HEK293T (cell line): ENCODE data around the gene TCP11.
"Not testable (repeated sequence)": the region's sequence is repeated elsewhere in the genome, so short reads cannot be mapped to it uniquely, and the experiment has no call there.

Source experiments
- CTCF ChIA-PET: fragments of 350-600 bp; formaldehyde crosslinking; extraction: SDS; loops from one replicate; lab custom pipeline; 2021; ENCODE audit warnings: antibody characterized with exemption, inconsistent platforms; lab: Yijun Ruan, JAX
- POLR2A ChIA-PET: fragments of 350-600 bp; formaldehyde crosslinking; extraction: SDS; loops from one replicate; lab custom pipeline; 2020; ENCODE audit warnings: antibody characterized with exemption, inconsistent platforms; lab: Yijun Ruan, JAX
- DNase-seq: peaks from one replicate; pipeline ENCODE4 v3.0.0; 2012; ENCODE audit warnings: mixed read lengths; ENCODE audit errors: extremely low spot score
- ARNT ChIP-seq: fragments of 450-650 bp; IDR thresholded peaks from 2 replicates; pipeline ENCODE4 v1.6.1; 2017; ENCODE audit warnings: mild to moderate bottlenecking
- BHLHE40 ChIP-seq: fragments of 450-650 bp; IDR thresholded peaks from 2 replicates; pipeline ENCODE4 v1.6.1; 2016; ENCODE audit warnings: mild to moderate bottlenecking, moderate library complexity, borderline replicate concordance
- CTBP1 ChIP-seq: fragments of 450-650 bp; IDR thresholded peaks from 2 replicates; pipeline ENCODE4 v1.6.1; 2016; ENCODE audit warnings: borderline replicate concordance
- ELF4 ChIP-seq: fragments of 450-650 bp; IDR thresholded peaks from 2 replicates; pipeline ENCODE4 v1.6.1; 2017; ENCODE audit warnings: antibody characterized with exemption
- FOXA1 ChIP-seq: fragments of 450-650 bp; IDR thresholded peaks from 2 replicates; pipeline ENCODE4 v1.6.1; 2016; ENCODE audit warnings: mild to moderate bottlenecking
- FOXK2 ChIP-seq: fragments of 450-650 bp; IDR thresholded peaks from 2 replicates; pipeline ENCODE4 v1.6.1; 2016; ENCODE audit warnings: mild to moderate bottlenecking
- FOXM1 ChIP-seq: fragments of 450-650 bp; IDR thresholded peaks from 2 replicates; pipeline ENCODE4 v1.6.1; 2017; ENCODE audit warnings: mild to moderate bottlenecking, borderline replicate concordance
- HDGF ChIP-seq: fragments of 450-650 bp; IDR thresholded peaks from 2 replicates; pipeline ENCODE4 v1.6.1; 2017; ENCODE audit warnings: antibody characterized with exemption, borderline replicate concordance
- L3MBTL2 ChIP-seq: fragments of 450-650 bp; conservative IDR thresholded peaks from 2 replicates; pipeline ENCODE4 v1.6.1; 2016; ENCODE audit warnings: mild to moderate bottlenecking
- LEF1 ChIP-seq: fragments of 450-650 bp; IDR thresholded peaks from 2 replicates; pipeline ENCODE4 v1.6.1; 2017; ENCODE audit warnings: mild to moderate bottlenecking, borderline replicate concordance
- NFRKB ChIP-seq: fragments of 450-650 bp; IDR thresholded peaks from 2 replicates; pipeline ENCODE4 v1.6.1; 2016; ENCODE audit warnings: mild to moderate bottlenecking, moderate library complexity
- SP1 ChIP-seq: fragments of 450-650 bp; IDR thresholded peaks from 2 replicates; pipeline ENCODE4 v1.6.1; 2017
- SUZ12 ChIP-seq: fragments of 450-650 bp; IDR thresholded peaks from 2 replicates; pipeline ENCODE4 v1.6.1; 2016; ENCODE audit warnings: mild to moderate bottlenecking
- TARDBP ChIP-seq: fragments of 450-650 bp; IDR thresholded peaks from 2 replicates; pipeline ENCODE4 v1.6.1; 2016
- ZNF384 ChIP-seq: fragments of 450-650 bp; IDR thresholded peaks from 2 replicates; pipeline ENCODE4 v1.6.1; 2016
- TF ChIP-seq, protein P1 (sequence below): fragments of 450-650 bp; IDR thresholded peaks from 2 replicates; pipeline ENCODE4 v1.6.1; 2016

Gene TCP11

DNA sequence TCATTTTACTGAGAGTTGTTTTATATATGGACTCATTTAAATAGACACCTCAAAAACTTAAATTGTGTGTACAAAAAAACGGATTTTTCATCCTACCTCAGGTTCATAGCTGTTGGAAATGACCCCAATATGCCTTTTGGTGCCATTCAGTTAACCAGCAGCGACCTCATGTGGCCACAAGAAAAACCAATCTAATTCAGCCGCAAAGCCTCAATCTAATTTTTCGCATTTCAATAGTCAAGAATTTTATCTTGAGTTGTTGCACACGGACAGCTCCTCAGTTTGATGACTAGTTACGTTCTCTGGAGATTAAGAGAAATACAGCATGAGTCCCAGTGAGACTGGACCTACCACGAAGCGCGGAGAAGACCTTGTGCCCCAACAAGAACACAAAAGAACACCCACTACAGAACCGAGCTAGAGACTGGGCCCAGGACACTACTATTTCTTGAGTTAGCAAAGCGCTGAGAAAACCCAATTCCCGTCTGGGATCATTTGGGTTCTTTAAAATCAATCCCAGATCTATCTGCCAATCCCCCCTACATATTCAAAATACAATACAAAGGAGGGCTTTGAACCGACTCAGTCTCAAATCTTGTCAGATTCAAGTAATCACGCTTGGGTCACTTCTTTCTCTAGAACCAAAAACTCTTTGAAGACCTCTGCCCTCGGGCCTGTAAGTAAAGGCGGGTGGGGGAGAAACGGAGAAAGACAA lies 1.1 kb downstream of the TCP11 start:
- POLR2A ChIA-PET: interaction anchor here (1.0 kb wide), 1 partner anchor 252 kb away, joined by 3 read pairs; the partner anchor contains the start of gene TAF11
- TF ChIP-seq NFRKB (no peak), ARNT (no peak), LEF1 (no peak), SUZ12 (no peak), L3MBTL2 (no peak), ZNF384 (no peak), FOXK2 (no peak), SP1 (no peak), FOXM1 (no peak), HDGF (no peak), TARDBP (no peak), BHLHE40 (no peak), CTBP1 (no peak), FOXA1 (no peak), ELF4 (no peak)
- TF ChIP-seq, protein P1, sequence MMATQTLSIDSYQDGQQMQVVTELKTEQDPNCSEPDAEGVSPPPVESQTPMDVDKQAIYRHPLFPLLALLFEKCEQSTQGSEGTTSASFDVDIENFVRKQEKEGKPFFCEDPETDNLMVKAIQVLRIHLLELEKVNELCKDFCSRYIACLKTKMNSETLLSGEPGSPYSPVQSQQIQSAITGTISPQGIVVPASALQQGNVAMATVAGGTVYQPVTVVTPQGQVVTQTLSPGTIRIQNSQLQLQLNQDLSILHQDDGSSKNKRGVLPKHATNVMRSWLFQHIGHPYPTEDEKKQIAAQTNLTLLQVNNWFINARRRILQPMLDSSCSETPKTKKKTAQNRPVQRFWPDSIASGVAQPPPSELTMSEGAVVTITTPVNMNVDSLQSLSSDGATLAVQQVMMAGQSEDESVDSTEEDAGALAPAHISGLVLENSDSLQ: no peak
- peak; percentile 65 for DNase-seq
- CTCF ChIA-PET: interaction anchor here (0.6 to 2.2 kb wide), 18 partner anchors 11 to 1417 kb away, joined by 3 to 32 read pairs (median 4); no protein-coding TSS in a partner anchor

DNA sequence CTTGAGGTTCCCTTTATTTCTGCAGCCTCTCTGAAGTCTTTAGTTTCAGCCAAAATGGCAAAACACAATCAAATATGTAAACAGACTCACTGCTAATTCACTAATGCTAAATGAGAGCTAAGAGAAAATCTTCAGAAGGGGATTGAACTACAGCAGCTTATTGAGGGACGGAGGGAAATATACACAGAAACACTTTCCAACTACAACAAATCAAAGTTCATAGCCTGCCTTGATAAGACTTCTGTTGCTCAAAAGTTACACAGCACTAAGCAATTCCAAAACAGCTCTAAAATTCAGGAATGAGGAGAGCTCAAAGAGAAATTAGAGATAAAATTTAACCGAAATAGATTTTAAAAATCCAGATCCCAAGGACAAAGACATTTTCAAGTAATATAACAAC lies 1.7 kb downstream of the TCP11 start:
- TF ChIP-seq NFRKB: no peak
- no peak for TF ChIP-seq FOXM1
- TF ChIP-seq HDGF: no peak
- TF ChIP-seq, protein P1: no peak
- TF ChIP-seq FOXK2: no peak
- no peak for TF ChIP-seq ELF4
- no peak for TF ChIP-seq SUZ12
- no peak for TF ChIP-seq CTBP1
- no peak for TF ChIP-seq TARDBP
- no peak for TF ChIP-seq BHLHE40
- no peak for TF ChIP-seq L3MBTL2
- no peak for TF ChIP-seq ARNT
- TF ChIP-seq FOXA1: no peak
- POLR2A ChIA-PET: interaction anchor here (1.0 kb wide), 1 partner anchor 251 kb away, joined by 3 read pairs; the partner anchor contains the start of gene TAF11
- CTCF ChIA-PET: interaction anchor here (0.6 to 2.2 kb wide), 16 partner anchors 11 to 179 kb away, joined by 3 to 32 read pairs (median 3); no protein-coding TSS in a partner anchor
- DNase-seq: no peak

DNA sequence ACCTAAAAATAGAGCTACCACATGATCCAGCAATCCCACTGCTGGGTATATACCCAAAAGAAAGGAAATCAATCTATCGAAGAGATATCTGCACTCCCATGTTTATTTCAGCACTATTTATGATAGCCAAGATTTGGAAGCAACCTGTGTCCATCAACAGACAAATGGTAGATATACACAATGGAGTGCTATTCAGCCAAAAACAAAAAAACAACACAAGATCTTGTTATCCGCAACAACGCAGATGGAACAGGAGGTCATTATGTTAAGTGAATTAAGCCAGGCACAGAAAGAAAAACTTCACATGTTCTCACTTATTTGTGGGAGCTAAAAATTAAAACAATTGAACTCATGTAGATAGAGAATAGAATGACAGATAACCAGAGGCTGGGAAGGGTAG lies 2.9 kb downstream of the TCP11 start:
- DNase-seq, POLR2A ChIA-PET: not testable (repeated sequence)
- CTCF ChIA-PET: interaction anchor here (0.6 to 0.9 kb wide), 2 partner anchors 152 to 1162 kb away, joined by 3 read pairs; no protein-coding TSS in a partner anchor

DNA sequence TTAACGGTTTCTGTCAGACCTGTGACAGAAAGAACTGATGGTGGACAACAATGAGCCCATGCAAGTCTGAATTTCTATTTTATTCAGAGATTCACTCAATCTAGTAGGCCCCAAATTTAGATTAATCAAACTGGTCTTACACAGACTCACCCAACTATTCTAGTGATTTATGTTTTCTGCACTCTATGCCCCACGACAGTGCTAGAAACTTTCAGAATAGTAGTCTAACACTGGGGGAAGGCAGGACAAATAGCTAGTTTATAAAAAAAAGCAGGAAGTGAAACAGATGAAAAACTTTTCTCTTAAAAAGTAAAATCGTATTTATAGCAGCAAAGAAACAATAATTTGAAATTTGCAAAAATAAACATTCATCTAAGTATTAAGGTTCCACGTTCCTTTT lies 5.0 kb downstream of the TCP11 start:
- ChIA-PET CTCF (no interaction called here), POLR2A (no interaction called here)
- TF ChIP-seq NFRKB (no peak), FOXA1 (no peak), FOXM1 (no peak), ARNT (no peak), L3MBTL2 (no peak), ELF4 (no peak), SP1 (no peak), LEF1 (no peak), FOXK2 (no peak), TARDBP (no peak), BHLHE40 (no peak)
- TF ChIP-seq, protein P1: no peak
- no peak for DNase-seq

DNA sequence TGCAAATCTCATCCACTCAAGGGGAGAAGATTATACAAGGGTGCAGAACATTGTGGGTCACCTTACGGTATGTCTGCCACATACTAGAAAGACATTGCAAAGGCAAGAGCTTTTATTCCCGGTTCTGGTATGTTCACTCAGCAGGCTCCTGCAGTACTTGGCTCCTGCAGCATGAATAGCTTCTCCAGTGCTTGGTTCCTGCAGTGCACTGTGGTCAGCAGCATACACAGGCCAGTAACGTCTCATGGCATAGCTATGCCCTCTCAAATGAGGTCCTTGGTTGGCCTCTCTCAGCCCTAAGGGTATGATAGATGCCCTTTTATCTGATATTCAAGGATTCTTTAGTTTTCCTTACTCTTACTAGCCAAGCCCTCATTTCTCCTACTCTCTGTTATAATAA lies 12.6 kb downstream of the TCP11 start:
- no peak for TF ChIP-seq L3MBTL2
- no peak for TF ChIP-seq SP1
- no peak for TF ChIP-seq TARDBP
- no peak for TF ChIP-seq LEF1
- TF ChIP-seq CTBP1: no peak
- no peak for TF ChIP-seq FOXA1
- no peak for TF ChIP-seq FOXK2
- TF ChIP-seq ZNF384: no peak
- no peak for TF ChIP-seq SUZ12
- no peak for TF ChIP-seq ARNT
- TF ChIP-seq ELF4: no peak
- TF ChIP-seq HDGF: no peak
- TF ChIP-seq NFRKB: no peak
- TF ChIP-seq, protein P1: no peak
- TF ChIP-seq BHLHE40: no peak
- TF ChIP-seq FOXM1: no peak
- CTCF ChIA-PET: interaction anchor here (1.9 kb wide), 1 partner anchor 11 kb away, joined by 8 read pairs; no protein-coding TSS in a partner anchor
- DNase-seq: no peak
- POLR2A ChIA-PET: no interaction called here
